Hypothalamus (tissue), 51 donors: Measurements from ENCODE around the gene TRIM31.
"Not testable (repeated sequence)": the region's sequence is repeated elsewhere in the genome, so short reads cannot be mapped to it uniquely, and the experiment has no call there.

ENCODE experiments used
- DNase-seq, 51 donors: peaks; one replicate each; lab custom pipeline; 2025; lab: John Stamatoyannopoulos, UW

The TRIM31 gene

DNA sequence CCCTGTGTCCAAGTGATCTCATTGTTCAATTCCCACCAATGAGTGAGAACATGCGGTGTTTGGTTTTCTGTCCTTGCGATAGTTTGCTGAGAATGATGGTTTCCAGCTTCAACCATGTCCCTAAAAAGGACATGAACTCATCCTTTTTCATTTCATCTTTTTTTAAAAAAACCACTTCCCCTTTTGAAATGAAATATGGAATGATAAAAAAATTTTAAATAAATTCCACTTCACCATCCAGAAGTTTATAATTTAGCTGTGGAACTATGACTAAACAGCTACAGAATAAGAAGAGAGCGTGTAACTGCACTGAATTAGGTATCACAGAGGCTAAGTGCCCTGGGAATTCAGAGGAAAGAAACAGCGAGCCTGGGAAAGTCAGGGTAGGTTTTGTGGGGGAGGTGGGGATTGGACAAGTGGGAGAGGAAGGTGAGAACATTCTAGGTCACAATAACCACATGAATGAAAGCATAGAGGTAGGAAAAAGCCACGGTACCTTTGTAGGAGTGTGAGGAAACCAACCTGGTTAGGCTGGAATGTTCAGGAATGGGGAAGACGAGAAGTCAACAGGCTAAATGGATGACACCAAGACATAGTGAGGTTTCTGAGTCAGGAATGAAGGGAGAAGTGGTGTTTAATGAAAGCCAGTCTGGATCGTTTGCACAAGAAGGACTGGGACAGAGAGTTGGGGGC is 37.1 kb upstream of the TRIM31 start:
- DNase-seq: no peak

- no peak for DNase-seq
Observed at GRCh38 chr6:30149234-30149633, 36.3 kb upstream of the TRIM31 start.

DNA sequence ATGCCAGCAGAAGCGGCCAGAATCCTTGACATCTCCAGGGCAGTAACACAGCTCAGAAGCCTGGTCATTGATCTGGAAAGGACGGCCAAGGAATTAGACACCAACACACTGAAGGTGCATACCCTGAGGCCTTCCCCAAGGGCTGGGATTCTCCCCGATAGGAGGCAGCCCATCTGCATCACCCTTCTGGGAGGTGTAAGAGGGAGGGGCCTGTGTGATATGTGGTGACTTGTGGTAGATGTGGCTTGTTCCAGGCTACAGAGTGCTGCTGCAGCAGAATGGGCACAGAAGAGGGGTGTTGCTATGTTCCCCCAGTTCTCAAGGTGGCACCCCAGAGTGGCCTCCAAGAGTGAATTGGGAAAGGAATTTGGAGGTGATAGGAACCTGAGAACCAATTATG is 34.2 kb upstream of the TRIM31 start:
- DNase-seq: no peak

DNA sequence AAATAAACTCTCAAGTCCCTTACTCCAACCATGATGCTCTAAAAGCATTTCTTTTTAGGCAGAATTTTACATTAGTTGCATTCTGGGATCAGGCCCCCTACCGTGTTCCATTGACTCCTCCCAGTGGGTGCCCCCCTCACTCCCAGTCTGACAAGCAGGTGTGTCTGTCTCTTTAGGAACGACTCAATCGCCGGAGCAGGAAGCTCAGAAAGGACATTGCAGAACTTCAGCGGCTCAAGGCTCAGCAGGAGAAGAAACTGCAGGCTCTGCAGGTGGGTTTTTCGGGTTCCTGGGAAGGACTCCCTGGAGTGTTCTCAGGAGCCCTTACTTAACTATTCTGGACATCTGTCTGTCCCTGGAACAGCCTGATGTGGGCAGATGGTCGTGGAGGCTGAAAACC is 32.9 kb upstream of the TRIM31 start:
- no peak for DNase-seq

DNA sequence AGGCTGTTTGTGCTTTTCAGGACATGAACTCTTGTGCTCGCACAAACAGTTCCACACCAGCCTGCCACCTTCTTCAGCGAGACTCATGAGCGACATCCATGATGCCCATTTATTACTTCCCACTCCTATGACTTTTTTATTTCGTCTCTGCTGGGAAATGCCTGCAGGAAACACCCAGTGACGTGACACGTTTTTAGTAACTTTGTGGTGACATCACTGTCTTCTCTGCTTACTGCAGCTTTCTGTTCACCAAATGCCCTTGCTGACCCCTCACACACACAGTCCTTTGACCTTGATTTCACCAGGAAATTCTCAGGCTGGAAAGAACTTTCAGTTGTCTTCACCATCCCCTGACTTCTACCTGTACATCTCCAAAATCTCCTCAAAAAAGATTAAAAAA is 31.9 kb upstream of the TRIM31 start:
- no peak for DNase-seq

- DNase-seq: no peak
Observed at GRCh38 chr6:30143780-30144179, 30.9 kb upstream of the TRIM31 start.

DNA sequence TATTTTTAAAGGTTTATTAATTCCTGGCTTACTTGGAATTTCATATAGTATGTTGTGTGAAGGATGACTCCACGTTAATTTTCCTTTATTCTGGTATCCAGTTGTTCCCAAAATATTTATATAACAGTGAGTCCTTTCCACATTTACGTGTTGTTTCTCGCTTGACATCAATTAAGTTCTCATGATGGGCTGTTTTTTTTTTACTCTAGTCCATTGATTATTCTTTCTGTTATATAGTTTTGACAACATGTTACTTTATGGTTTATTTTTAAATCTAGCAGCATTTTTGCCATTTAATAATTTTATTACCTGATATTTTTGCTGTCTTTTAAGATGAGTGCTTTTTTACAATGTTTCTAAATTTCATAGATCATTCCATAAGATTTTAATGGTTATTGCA is 29.8 kb upstream of the TRIM31 start:
- no peak for DNase-seq

- DNase-seq: not testable (repeated sequence)
Observed at GRCh38 chr6:30140240-30140639, 27.4 kb upstream of the TRIM31 start.

GRCh38 chr6:30136570-30137286 is 23.8 kb upstream of the TRIM31 start:
- no peak for DNase-seq

- no peak for DNase-seq
Observed at GRCh38 chr6:30135757-30136156, 22.9 kb upstream of the TRIM31 start, which contains the start of gene TRIM40. Gene TRIM40, plus strand, starts transcription at chr6:30136140. Its CDS starts 897 bp downstream, at chr6:30137037.

DNA sequence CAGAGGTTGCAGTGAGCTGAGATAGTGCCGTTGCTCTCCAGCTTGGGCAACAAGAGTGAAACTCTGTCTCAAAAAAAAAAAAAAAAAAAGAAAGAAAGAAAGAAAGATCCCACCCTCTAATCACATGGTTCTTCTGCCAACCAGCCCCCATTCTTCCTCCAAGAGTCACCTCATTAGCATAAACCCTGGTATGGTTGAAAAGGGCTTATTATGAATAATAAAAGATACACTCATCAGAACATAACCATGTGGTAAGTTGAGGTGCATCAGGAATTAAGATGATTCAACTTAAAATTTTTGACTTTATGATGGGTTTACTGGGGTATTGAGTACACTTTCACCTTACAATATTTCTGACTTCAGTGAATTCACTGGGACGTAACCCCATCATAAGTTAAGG is 22.3 kb upstream of the TRIM31 start:
- DNase-seq: no peak

DNA sequence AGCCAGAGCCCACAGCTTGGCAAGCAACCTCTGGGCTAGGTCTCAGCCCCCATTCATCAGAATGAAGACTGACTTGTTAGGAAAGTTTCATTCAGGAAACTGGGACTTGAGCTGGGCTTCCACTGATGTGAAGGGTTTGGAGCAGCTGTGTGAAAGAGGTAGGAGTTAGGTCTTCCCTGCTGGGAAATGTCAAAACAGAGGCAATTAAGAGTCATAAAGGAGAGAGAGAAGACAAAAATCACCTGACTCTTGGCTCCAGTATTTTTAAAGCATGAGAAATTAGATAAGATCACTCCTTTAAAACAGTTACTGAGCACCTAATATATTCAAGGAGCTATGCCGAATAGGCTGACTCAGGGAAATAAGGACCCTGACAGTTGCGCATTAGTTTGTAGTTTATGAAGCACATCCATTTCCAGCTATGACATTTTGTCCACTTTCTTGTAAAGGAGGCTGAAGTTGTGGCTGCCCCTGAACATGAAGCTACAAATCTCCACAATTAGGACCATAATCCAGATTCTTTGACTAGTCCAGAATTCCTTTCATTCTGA is 19.1 kb upstream of the TRIM31 start:
- no peak for DNase-seq

DNA sequence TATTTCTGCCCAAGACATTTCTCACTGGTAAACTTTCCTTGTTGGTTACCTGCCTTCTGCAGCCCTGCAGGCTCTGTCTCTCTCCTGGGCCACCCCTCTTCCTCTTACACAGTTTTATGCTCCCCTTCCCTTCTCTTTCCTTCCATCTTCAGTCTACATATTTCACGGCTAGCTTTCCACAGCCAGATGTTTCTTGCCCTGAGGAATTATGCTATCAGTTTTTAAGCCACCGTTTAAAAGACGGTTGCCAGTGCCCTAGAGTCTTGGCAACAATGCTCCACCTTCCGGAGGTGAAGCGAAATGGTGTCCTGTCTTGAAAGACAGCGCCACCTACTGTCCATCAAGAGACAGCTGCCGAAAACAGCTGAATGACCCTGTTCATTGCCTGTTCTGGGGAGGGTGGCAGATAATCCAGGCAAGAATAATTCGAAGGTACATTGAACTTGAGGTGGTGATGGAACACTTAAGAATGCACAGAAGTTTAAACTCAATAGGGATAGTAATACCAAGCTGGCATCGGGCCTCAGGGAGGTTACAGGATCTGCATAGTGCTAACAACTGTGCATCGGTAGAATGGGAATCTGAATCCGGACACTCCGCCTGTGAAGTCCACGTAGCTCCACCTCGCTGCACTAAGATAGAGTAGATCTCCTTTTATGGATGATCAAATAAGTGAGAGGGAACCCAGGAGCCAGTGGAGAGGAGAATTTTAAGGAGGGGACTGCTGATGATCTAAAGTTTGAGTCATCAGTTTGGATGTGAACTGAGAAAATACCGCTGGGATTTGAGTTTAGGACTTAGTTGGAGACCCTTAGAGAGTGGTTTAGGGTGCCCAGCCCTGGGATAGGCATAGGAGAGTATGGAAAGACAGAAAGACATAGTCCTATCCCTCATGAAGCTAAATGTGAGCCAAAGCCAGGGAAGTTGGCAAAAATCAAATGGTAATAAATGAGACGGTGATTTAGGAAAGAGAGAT is 18.3 kb upstream of the TRIM31 start:
- peak in 36 of 51 donors; percentile 1 to 74 (median 25) for DNase-seq

- no peak for DNase-seq
Observed at GRCh38 chr6:30130179-30130679, 17.3 kb upstream of the TRIM31 start.

DNA sequence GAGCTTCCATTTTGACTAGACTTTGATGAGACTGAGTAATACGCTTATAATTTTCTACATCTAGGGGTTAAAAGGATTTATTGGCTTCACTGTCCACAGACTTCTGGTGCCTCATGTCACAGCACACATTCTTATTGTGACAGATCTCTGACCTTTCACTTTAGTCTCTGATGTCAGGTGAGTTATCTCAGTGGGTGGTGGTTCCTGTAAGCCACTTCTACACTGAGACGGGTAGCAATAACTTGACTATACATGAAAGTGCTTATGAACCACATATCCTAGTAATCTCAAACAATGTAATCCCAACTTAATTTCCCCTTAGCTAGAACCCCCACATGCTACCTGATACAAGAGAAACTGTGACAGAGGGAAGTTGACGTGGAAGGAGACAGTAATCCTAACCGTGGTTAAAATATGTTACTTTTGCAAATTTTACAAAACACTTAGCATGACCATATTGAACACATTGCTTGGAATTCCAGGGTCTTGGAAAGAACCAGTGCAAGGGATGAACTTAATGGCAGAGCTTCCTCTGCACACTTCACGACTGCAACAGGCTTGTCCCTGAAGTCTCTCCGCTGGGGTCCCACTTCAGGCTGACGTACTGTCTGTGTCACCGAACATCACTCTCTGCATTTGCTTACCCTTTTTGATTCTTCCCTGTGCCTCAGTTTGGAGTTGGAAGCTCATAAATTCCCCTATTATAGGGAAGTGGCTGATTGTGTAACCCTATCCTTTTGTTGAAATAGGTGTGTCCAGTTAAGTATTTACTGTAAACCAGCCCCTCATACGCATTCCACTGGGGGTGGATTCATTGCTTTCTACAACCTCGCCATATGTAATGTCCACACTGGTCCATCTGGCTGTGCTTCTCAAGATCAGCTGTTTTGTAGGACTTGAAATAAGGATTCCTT is 16.6 kb upstream of the TRIM31 start:
- DNase-seq: no peak

- peak in 1 of 51 donors; percentile 2 for DNase-seq
Observed at GRCh38 chr6:30127238-30128093, 14.6 kb upstream of the TRIM31 start.

DNA sequence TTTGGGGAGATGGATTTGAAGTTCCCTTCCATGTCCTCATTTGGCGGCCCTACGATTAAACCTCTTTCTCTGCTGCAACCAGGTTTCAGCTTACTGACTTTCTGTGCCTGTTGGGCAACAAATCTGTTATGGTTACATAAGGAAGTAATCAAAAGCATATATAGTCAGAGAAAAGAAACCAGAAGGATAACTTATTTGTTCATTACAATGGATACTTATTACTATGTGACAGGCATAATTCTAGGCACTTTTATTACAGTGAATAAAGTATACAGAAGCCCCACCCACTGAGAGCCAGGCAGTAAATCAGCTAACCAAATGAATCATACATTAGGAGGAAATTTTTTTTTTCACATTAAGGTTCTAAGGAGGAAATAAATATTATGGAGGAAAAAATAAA is 9.6 kb upstream of the TRIM31 start:
- DNase-seq: no peak
